ENCODE measurements around the gene SLC7A1. TPM values are rescaled to one million over a fixed set of nuclear protein-coding genes. Genes with fewer than 3 reads are reported as not detected.

Gene SLC7A1
- total RNA-seq, 4 donors from 2014 or later: 26.8 to 44.2 (median 37.5) TPM

GRCh38 chr13:29523199-29523961 is 72.1 kb downstream of the SLC7A1 start:
- peaks cover 0 to 60% (median 0%) of the 10 kb centered on the region in 3 donors for H3K36me3 ChIP-seq
- no peak for TF ChIP-seq POLR2A (IDR thresholded peaks at IDR 0.05)
- TF ChIP-seq CTCF (IDR thresholded peaks at IDR 0.05): no peak
- DNase-seq: peak in 1 of 3 donors; percentile 40

DNA sequence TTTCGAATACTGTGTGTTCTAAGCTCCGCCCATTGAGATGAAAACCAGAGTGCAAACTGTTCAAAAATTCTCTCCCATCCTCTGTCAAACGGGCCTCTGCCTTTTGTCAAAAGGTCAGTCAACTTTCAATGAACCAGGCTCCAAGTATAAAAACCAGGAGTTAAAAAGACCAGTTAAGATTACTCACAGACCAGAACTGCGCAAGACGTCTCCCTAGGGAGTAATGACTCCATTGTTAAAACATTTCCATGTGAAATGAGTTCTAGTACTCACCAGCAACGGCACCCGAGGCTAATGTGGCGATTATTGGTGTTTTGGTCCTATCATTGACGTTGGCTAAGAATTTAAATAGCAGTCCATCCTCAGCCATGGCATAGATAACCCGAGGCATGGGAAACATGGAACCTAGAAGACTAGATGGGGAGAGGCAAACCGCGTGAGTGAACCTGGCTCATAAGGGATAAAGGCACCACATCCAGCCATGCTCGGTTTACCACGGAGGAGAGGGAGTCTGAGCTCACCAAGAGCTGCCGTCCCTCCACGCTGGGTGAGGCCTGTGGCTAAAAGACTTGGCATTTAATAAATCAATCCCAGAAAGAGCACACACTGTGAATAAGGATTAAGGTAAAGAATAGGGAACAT is 73.3 kb downstream of the SLC7A1 start:
- Histone ChIP-seq H3K4me3 (no peak overlapping the region), H3K36me3 (peaks cover 0 to 61% (median 0%) of the 10 kb centered on the region in 3 donors), H3K27me3 (no peaks in the 10 kb centered on the region), H3K4me1 (no peaks in the 10 kb centered on the region), H3K9me3 (no peaks in the 10 kb centered on the region), H3K27ac (no peak overlapping the region)
- peak in 1 of 3 donors; percentile 13 for DNase-seq
- no peak for TF ChIP-seq POLR2A (IDR thresholded peaks at IDR 0.05)
- no peak for TF ChIP-seq CTCF (IDR thresholded peaks at IDR 0.05)

More at GRCh38 chr13:29523199-29523961, 72.1 kb downstream of the SLC7A1 start:
- no peak overlapping the region for H3K4me3 ChIP-seq
- no peaks in the 10 kb centered on the region for H3K4me1 ChIP-seq
- no peaks in the 10 kb centered on the region for H3K9me3 ChIP-seq
- no peak overlapping the region for H3K27ac ChIP-seq
- no peaks in the 10 kb centered on the region for H3K27me3 ChIP-seq

GRCh38 chr13:29521336-29521735 is 74.2 kb downstream of the SLC7A1 start:
- Histone ChIP-seq H3K9me3 (no peaks in the 10 kb centered on the region), H3K4me1 (no peaks in the 10 kb centered on the region), H3K4me3 (no peak overlapping the region), H3K36me3 (peaks cover 0 to 69% (median 0%) of the 10 kb centered on the region in 3 donors), H3K27me3 (no peaks in the 10 kb centered on the region), H3K27ac (no peak overlapping the region)
- peak in 1 of 3 donors; percentile 20 for DNase-seq
- TF ChIP-seq CTCF (IDR thresholded peaks at IDR 0.05) (no peak), POLR2A (IDR thresholded peaks at IDR 0.05) (no peak)

DNA sequence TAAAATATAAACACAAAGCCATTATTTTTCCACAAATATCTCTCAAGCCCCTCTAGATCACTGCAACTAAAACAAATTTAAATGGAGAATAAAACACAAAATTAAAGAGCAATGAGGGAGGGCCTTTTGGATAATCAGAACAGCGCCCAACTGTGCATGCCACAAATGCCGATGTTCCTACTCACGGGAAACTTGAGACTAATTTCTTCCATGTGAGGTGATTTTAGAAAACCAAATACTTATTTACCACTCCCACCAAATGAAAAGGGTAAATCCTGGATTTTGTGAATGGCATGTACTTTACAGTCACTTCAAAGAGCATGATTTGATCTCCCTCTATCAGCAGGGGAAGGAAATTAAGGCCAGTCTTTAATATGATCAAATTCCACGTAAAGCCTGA is 74.8 kb downstream of the SLC7A1 start:
- Histone ChIP-seq H3K4me3 (no peak overlapping the region), H3K27me3 (no peaks in the 10 kb centered on the region), H3K4me1 (no peaks in the 10 kb centered on the region), H3K9me3 (no peaks in the 10 kb centered on the region), H3K36me3 (peaks cover 0 to 76% (median 0%) of the 10 kb centered on the region in 3 donors), H3K27ac (no peak overlapping the region)
- no peak for TF ChIP-seq POLR2A (IDR thresholded peaks at IDR 0.05)
- TF ChIP-seq CTCF (IDR thresholded peaks at IDR 0.05): no peak
- DNase-seq: no peak

- H3K27ac ChIP-seq: no peak overlapping the region
- peak in 1 of 3 donors; percentile 4 for DNase-seq
- no peaks in the 10 kb centered on the region for H3K27me3 ChIP-seq
- peaks cover 0 to 83% (median 0%) of the 10 kb centered on the region in 3 donors for H3K36me3 ChIP-seq
- no peak overlapping the region for H3K4me3 ChIP-seq
- TF ChIP-seq CTCF (IDR thresholded peaks at IDR 0.05): no peak
- H3K4me1 ChIP-seq: no peaks in the 10 kb centered on the region
- H3K9me3 ChIP-seq: no peaks in the 10 kb centered on the region
These were observed 75.6 kb downstream of the SLC7A1 start for GRCh38 chr13:29519921-29520320.
